Suppressor macrophage treated with lipopolysaccharide for 1 hour (primary cell): ENCODE data around the gene ARL4C.
"Not testable (repeated sequence)": the region's sequence is repeated elsewhere in the genome, so short reads cannot be mapped to it uniquely, and the experiment has no call there.

Experiments used
- DNase-seq, 3 donors: peaks; one replicate each; pipeline ENCODE4 v3.0.0-alpha.2; 2020 to 2022

ARL4C gene

DNA sequence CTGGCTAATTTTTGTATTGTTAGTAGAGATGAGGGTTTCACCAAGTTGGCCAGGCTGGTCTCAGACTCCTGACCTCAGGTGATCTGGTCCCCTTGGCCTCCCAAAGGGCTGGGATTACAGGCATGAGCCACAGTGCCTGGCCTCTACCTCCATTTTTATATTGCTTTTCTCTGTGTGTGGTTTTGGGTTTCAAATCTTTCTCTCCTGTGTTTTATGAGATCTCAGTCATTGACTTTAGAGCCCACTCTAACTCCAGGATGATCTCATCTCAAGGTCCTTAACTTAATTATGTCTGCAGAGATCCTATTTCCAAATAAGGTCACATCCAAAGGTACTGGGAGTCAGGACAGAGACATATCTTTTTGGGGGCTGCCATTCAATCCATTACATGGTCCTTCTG, 24.7 kb downstream of the ARL4C start:
- no peak for DNase-seq

DNA sequence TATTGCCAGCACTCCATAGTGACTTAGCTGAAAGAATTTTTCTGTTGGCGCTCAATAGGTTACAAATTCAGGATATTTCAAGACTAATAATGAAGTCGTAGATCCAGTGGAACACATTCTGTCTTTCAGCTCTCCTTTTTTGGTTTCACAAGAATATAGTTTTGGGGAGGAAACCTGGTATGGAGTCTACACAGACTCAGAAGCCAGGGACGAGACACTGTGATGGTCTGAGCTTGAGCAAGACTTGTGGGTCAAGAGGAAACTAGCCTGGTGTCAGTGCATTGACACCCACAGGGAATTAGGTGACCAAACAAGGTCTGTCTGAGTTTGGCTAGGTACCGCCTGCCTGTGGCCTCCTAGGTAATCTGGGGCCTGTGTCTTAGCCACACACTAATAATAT, 26.9 kb downstream of the ARL4C start:
- no peak for DNase-seq

DNA sequence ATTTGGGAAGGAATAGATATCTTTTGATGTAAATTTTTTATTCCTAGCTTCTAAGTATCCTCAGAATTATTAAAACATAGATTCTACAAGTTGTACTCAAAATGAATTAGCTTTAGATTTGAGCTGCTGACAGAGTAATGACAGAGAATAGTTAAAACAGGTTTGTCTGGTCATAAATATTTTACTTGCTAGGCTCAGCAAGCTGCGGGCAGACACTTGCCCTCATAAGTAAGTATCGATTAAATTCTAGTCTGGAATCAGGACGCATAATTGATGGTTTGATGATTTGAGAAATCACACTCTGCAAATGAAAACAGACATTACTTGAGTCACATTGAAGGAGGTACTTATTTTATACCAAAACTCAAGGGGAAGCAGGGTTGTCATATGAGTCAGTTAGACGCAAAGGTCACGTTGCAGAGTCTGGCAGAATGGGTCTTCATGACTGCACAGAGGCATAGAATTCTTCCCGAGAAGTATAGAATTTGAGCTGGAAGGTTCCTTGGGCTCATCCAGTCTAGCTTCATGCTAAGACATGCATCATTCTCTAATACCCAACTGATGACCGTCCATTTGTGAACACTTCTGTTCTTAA, 27.5 kb downstream of the ARL4C start:
- peak in 2 of 3 donors; percentile 36 to 53 for DNase-seq

DNA sequence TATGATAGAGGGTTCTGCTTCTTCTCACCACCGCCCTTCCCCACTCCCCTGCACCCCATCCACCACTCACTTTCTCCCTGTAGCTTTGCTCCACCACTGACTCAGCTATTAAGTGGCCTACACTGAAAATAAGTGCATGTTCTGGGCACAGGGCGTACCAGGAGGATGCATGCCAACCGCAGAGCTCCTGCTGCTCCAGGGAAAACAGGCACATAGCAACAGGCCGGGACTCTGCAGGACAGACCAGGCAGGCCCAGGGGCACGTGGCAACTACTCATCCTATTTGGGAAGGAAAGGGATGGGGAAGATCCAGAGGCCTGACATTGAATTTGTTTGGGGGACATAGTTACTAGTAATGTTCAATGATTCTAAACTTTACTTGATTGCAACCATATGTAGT, 28.4 kb downstream of the ARL4C start:
- no peak for DNase-seq

DNA sequence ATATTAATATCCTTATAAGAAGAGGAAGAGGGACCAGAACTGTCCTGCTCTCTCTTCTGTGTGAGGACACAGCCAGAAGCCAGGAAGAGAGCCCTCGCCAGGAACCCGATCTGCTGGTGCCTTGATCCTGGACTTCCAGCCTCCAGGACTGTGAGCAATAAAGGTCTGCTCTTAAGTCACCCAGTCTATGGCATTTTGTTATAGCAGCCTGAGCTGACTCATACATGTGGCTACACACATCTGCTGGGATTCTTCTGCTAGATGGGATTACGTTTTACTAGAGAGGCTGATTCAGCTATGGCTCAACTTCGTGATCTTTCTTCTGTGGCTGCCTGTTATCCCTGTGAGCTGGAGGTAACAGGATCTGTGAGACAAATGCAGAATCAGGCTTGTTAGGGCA, 29.6 kb downstream of the ARL4C start:
- DNase-seq = peak in 1 of 3 donors; percentile 35

DNA sequence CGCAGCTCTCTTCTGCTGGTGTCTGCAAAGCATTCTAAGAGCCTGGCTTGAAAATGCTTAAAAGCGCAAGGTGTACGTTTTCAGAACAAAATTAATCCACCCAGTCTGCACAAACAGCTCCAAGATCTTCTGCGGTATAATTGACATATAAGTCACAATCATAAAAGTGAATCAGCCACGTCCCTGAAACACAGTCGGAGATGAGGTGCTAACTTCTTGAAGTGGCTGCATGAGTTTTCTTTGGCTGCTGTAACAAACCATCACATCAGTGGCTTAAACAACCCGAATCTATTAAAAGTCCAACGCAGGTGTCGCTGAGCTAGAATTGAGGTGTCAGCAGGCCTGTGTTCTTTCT, 32.6 kb downstream of the ARL4C start:
- no peak for DNase-seq

DNA sequence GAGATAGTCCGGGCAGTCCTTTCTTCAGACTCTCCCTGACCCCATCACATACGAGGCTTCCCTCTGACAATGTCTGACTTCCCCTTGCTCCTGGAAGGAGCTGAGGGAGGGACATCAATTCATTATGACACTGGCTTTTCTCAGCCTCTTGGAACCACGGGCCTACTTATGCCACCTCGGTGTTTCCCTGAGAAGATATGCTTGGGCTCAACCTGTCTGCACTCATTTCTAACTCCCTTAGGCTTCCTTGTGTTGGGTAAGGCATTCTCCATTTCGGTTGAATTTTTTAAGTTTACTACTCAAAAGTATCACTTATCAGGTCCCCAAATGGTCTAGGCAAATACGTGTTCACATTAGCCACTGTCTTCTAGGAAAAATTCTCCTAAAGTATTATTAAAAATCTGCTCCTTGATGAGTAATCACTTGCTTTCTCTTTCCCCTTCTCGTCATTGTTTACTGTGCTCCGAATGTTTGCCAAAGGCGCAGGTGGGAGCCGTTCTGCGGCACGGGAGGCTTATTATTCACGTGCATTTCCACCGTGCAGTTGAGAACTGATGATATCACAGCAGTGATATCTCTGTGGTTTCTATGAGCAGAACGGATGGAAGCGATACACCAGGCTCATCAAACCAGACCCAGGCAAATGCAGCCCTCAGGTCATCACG, 33.1 kb downstream of the ARL4C start:
- no peak for DNase-seq

DNA sequence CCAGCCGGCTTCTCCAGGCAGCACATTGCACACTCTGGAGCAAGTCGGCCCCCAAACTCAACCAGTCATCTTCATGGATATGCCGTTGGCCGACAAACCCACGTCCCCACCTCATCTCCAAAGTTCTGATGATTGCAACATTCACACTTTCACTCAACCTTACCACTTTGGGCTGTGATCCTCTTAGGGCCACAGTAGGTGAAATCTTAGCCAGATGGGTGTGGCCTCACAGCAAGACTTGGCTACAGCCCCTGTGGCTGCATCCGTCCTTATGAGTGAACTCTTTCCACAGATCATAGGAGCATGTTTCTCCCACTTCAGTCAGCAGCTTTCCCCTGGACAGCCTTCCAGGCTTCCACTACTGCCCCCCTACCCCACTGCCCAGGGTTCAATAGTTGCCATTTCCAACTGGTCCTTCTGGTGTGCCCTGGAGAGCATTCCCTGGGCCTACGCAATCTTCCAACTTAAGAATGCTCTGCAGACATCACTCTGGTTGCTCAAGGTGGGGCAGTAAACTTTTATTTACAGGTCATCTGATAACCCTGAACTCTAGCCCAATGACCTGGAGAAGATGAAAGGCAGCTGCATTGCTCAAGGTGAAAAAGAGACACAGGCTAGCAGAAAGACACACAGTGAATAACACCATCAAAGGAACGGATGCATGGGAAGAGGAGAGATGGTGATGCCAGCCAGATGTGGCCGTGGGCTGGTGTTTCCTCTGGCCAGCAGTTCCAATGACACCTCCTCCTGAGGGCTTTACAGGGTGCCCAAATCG, 34.5 kb downstream of the ARL4C start:
- DNase-seq = no peak

DNA sequence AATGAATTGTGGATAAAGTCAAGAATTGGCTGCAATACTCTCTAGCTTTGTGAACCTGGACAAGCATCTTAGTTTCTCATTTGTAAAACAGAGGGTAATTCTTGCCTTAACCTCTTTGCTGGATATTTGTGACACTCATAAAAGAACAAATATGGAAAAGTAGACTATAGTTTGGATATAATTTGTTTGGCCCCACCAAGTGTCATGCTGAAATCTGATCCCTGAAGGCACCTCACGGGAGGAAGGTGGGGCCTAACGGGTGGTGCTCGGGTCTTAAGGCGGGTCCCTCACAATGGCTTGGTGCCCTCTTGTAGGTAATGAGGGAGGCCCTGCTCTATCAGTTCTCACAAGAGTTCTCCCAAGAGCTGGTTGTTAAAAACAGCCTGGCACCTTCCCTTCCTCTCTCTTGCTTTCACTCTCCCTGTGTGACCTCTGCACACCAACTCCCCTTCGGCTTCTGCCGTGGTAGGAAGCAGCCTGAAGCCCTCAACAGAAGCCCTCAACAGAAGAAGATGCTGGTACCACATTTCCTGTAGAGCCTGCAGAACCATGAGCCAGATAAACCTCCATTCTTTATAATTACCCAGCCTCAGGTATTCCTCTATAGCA, 37.4 kb downstream of the ARL4C start:
- no peak for DNase-seq

DNA sequence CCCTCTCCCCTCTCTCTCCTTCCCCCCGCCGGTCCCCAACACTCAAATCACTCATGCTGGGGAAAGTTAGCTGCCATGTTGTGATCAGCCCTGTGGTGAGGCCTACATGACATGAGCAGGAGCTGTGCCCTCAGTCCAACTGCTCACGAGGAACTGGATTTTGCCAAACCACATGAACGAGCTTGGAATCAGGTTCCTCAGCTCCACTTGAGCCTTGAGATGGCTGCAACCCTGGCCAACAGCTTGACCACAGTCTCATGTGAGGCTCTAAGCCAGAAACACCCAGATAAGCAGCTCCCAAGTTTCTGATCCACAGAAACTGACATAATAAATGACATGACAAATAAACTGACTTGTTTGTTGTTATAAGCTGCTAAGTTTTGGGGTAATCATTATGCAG, 38.4 kb downstream of the ARL4C start:
- no peak for DNase-seq

DNA sequence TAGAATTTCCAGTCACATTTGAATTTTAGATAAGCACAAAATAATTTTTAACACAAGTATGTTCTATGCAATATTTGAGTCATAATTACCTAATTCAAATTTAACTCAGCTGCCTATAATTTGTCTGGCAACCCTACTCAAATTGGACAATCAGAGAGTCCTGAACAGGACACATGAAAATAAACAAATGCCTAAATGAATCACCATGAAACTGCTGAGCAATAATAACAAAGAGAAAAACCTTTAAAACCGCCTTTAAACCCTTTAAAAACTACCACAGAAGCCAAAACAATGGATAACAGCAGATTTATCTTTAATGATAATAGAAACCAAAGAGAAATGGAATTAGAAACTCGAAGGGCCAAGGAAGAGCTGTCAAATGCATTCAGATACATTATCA, 39.5 kb downstream of the ARL4C start:
- DNase-seq = no peak

DNA sequence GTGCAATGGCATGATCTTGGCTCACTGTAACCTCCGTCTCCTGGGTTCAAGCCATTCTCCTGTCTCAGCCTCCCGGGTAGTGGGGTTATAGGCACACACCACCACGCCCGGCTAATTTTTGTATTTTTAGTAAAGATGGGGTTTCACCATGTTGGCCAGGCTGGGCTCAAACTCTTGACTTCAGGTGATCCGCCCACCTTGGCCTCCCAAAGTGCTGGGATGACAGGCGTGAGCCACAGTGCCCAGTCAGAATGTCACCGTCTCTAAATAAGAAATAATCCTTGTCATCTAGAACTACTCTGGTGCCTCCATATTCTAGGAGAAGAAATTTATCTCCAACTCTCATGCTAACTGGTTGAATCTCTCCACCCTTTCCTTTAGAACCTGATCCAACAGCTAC, 41.6 kb downstream of the ARL4C start:
- DNase-seq = not testable (repeated sequence)

DNA sequence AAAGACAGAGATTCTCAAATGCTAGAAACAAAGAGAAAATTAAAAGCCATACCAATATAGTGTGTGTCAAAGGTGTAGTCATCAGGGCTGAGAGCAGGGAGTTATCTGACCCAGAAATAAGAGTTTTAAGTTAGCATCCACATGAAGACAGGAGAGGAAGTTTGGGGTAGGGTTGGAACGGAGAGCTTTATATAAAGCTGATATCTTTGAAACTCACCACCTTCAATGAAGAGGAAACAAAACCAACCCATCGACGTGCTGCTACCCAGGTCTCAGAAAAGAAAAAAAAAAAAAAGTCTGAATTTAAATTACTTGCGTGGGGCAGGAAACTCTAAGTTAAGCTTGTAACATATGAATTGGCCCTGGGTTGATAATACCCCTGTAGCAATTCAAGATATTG, 42.4 kb downstream of the ARL4C start:
- no peak for DNase-seq

DNA sequence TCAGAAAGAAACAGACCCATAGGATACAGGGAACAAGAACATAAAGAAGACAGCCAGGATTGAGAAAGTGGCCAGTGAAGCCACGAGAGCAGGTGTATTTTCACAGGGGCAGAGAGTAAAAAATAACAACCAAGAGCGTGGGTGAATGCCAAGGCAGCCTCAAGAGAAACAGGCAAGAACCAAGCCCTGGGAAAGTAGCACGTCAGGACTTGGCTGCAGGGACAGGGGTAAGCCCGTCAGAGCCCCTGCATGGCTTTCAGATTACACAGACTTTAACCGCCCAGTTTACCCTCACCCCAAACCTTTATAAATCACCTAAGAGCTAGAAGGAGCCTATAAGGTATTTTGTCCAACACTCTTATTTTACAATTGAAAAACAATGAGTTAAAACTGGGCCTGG, 43.7 kb downstream of the ARL4C start:
- DNase-seq = no peak

DNA sequence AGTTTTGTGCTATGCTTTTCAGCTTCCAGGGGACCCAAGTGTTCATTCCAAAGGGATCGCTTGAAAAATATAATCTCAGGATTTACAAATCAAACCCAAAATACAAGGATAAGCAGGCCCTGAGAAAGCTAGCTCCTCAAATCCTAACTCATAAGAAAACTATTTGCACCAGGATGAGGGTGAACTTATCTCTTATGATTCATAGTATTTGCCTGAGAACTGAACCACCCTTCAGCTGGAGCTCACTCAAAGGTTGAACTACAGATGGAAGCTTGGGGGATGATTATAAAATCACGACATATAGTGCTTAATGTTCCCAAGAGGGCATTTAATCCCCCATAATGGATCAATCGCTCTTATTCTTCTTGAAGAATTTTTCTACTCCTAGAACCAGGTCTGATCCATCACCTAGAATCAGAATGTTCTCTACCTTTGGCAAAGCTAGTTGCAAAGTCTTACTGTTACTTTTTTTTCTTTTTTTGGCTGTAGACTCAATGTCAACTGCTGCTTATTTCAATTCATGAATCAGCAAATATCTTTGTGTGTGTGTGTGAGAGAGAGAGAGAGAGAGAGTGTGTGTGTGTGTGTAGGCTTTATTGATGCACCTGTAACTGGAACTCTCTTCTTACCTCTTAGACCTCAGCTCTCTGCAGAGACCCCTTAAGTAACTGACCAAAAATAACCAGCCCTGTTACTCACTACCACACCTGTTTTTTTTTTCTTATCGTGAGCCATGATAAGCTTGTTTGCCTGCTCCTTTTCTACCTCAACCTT, 44.8 kb downstream of the ARL4C start:
- no peak for DNase-seq

DNA sequence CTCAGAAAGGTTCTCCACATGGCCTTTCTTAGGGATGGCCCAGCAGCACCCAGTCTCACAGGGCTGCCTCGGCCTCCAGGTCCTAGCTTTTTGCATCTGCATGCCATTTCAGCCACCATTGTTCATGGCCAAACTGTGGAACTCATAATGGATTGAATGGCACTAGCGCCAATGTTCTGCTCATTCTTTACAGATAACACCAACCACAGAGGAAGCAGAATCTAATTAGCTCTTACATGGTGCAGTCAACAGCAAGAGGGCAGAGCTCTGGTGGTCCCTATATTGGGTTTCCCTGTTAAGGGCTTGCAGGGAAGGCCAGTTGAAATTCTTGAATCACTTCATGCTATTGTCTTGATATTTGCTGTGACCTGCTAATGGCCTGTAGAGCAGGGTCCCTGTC, 45.6 kb downstream of the ARL4C start:
- no peak for DNase-seq

DNA sequence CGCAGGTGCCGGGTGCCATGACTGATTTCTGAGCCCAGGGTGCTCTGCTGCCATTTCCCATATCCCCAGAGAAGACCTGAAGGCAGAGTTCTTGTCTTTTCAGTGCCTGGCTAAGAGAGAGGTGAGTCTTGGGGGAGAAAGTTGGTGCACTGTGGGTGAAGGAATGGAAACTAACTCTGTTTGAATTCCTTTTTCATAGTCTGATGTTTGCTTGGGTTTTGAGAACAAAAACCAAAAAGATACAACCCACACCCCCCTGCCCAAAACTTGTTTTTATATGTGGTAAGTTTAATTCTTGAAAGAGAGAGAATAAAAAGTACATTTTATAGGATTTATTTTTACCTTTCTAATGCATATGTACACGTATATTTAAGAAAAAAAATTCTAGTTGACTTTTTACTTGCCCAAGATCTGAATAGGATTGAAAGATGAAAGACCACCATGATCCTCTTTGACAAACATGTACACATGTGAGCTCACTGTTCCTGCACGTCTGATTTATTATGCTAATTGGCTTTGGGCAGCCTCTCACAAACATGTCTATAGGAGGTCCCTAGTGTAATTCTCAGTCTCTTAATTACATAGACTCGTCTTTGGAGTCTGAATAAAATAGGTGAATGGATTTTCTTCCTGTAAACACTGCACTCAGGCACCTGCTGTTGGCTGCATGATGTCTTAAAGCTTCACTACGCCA, 46.3 kb downstream of the ARL4C start:
- DNase-seq = no peak

DNA sequence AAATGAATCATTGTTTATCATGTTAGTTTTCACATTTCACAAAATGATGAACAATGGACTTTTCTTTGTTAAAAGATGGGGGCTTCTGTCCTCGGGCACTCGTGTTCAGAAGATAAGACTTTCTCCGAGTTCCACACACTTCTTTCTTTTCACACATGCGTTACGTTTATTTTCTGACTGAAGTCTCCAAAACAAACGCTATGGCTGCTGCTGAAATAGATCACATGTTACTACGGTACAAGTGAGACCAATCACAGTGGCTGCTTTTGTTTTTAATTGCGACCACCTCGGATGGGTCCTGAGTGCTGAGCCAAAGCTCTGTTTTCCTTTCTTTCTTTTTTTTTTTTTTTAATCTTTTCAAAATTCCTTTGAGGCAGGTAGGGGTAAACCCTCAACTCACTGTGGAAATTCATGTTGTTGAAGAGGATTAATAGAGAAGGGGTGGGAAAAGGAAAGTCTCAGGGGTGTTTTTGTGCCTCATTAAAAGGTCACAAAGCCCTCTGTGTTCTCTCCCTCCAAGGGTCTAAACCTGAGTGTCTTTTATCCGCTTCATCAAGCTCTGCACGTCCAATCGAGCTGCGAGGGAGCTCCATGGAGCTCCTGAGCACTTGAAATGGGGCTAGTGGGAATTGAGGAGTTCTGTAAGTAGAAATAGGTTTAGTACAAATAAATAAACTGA, 48.2 kb downstream of the ARL4C start:
- no peak for DNase-seq

DNA sequence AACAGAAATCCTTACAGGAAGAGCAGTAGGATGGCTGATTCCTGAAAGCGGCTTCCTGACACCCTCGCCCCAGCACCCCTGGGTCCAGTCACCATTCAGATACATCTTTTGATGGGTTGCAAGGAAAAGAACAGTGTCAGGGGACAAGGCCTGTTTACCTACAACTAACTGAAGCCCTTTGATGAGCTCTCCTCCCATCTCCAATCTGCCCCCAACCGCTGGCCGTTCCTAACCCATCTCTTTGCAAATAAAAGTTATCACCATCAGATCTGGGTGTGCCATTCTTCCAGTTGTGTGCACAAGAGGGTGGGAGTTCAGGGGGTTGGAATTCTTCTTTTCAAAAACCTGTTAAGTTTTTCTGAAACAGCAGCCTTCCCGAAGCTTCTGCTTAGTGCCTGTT, 48.9 kb downstream of the ARL4C start:
- no peak for DNase-seq

DNA sequence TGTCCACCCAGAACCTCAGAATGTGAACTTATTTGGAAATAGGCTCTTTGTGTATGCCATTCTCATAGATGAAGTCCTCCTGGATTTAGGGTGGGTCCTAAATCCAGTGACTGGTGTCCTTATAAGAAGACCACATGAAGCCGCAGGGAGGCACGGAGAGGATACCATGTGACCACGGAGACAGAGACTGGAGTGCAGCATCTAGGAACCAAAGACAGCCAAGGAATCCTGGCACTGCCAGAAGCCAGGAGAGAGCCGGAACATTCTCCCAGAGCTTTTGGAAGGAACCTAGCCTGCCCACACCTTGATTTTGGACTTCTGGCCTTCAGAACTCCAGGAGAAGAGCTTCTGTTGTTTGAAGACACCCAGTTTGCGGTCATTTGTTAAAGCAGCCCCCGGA, 49.7 kb downstream of the ARL4C start:
- no peak for DNase-seq

DNA sequence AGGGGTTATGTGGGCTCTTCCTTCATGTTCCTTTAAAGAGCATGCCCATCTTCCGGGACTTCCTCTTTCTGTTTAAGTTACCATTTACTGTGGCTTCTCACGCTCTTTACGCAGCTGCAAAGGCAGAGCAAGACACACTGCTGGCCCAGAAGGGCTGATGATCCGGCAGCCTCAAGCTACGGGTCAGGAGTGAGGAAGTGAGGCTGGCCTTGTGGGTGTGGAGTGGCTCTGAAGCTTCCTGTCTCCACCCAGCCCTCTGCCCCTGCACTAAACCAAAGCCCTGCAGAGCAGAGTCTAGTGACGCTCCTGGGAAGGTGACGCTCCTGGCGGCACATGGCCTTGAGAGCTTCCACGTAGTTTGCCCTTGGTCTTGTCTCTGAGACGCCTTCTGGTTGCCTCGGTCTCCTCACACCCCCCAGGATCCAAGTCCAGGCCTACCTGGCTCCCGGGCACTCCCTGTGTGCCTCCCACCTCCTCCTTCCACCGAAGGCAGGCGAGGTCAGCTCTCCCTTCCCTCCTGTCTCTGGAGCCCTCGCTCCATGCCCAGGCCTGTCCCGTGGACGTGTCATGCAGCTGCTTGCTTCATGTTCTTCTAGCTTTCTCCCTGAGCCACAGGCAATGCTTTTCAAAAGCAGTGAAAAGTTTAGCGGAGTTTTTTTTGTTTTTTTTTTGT, 50.3 kb downstream of the ARL4C start:
- peak; percentile 93 to 97 (median 96) for DNase-seq
